NCI-H1694 (cell line): ENCODE measurements around the gene SCRN2.
A peak's percentile ranks its signal among the peaks of the same experiment; 100 is the strongest.

Experiments used
- DNase-seq: peaks from one replicate; lab custom pipeline; 2025; lab: John Stamatoyannopoulos, UW

Gene SCRN2

DNA sequence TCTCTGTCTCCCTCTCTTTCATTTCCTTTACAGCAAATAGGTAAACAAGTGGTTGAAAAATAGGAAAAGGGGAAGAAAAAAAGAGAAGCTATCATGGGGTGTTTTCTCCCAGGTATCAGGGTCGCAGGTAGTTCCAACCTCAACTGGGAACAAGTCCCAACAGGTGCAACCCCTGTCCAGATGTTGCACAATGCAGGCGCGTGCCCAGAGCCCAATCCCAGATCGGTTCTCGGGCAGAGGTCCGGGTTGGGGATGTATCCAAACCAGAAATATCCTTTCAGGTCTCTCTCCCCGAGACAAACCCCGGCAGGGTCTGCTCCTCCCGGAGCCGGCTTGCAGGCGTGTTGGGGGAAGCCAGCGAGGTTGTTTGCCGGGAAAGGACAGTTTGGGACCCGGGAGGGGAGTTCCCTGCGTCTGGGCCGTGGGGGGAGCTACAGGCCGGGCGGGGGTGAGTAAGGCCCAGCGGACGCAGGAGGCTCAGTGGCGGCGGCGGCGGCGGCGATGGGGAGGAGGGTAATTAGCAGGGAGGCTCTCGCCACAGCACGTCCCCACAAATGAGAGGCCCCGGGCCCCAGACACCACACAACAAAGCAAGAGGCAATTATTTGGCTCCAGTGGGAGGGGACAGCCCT is 31.1 kb upstream of the SCRN2 start:
- DNase-seq, result no peak

DNA sequence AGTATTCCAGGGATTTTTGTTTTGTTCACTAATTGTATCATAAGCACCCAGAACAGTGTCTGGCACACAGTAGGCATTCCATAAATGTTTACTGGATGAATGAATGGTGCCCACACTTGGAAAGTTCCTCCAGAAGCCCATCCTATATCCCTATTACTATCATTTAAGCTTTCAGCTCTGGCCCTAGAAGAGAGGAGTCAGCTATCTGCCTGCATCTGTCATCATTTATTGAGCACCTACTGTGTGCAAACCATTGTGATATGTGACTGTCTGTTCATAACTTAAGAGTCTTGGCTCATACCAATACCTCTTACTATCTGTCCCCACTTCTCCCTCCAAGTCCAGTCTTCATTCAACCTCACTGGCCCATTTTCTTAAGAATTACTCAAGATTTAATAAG is 30.0 kb upstream of the SCRN2 start:
- DNase-seq, result no peak

DNA sequence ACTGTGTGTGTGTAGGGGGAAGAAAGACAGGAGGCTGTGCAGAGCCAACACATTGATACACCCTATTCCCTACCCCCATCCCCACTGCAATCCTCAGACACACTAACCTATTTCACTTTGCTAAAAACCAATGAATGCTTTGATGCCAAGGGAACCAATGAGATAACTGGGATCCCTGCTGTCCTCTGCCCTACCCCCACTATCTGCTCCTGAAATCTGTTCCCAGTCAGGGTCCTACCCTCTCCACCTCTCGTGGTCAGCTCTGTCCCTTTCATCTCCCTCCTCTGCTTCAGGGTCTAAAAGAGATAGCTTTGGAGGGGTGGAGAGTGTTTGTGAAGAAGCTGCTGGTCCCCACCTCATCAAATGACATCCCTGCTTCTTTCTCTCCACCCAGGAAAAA is 29.0 kb upstream of the SCRN2 start:
- no peak for DNase-seq

DNA sequence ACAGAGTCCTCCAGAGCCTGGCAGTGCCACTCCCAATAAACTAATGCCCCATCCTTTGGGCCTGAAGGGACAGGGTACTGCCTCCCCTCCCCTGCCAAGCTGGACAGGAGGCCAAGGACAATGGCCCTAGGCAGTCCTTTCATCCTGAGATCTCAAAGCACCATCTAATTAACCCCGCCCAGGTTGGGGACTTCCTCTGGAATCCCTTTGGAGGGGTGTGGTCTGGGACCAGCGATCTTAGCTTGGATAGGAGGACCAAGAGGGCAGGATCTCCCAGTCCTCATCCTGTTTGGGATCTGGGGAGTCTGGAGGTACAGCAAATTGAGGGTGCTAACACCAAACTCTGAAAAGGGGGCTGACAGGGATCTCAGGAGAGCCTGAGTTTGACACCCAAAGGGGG is 28.0 kb upstream of the SCRN2 start:
- DNase-seq, result no peak

DNA sequence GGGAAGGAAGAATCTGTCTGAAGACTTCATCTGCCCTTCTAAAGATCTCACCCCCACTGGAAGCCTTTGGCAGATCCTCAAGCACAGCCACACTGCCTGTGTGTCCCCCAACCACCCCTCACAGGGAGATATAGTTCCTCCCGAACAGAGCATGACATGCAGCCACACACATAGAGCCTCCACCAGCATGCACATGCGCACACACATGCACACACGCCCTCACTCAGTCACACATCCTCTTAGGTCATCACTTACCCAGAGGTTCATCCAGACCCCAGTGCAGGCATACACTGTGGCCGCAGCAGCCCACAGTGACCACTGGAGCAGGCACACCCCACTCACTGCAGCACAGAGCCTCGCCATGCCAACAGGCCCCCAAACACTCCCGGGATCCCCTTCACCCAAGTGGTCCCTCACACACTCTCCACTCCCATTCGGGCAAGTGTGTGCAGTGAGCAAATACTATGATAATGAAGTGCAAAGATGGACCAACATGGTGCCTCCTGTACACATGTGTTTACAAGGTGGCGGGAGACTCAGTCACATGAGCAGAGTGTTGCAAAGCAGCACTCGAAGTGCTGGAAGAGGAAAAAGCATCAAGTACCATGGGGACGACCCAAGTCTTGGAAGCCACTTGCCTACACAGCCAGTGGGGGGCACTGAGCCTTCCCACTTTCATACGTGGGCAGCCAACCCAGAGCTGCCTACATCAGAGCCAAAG is 26.9 kb upstream of the SCRN2 start:
- DNase-seq, result no peak

DNA sequence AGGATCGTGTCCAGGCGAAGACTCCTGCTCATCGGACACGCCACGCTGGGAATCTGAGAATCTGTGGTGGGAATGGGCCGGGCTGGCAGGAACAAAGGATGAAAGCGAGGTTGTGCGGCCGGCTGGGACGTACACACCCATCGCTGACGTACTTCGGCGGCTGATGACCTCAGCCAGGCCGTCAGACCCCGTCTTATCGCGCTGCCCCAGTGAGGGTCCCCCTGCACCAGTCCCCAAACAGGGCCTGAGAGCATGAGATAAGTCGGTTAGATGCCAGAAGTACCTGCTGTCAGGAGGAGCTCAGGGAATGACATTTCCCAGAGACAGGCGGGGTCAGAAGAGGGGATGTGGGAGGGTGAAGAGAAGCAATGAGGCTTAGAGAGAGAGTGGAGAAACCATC is 25.9 kb upstream of the SCRN2 start:
- DNase-seq, result no peak

DNA sequence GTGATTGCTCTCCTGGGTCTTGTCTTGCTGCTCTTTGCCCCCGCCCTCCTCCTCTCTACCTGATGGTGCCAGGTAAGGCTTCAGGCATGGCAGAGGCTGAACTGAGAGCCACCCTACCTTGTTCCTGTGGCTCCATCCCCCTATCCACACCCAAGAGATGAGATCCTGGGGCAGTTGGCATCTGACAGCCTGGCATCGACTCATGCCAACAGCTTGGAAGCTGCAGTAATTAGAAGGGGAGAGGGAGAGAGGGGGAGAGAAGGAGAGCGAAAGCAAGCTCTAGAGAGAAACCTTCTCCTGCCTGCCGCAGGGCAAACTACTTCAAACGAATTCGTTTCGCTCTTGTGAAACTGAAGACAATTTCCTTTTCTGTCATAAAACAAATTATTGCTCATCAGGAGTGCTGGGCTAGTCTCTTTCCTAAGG is 23.7 kb upstream of the SCRN2 start:
- peak; percentile 66 for DNase-seq

DNA sequence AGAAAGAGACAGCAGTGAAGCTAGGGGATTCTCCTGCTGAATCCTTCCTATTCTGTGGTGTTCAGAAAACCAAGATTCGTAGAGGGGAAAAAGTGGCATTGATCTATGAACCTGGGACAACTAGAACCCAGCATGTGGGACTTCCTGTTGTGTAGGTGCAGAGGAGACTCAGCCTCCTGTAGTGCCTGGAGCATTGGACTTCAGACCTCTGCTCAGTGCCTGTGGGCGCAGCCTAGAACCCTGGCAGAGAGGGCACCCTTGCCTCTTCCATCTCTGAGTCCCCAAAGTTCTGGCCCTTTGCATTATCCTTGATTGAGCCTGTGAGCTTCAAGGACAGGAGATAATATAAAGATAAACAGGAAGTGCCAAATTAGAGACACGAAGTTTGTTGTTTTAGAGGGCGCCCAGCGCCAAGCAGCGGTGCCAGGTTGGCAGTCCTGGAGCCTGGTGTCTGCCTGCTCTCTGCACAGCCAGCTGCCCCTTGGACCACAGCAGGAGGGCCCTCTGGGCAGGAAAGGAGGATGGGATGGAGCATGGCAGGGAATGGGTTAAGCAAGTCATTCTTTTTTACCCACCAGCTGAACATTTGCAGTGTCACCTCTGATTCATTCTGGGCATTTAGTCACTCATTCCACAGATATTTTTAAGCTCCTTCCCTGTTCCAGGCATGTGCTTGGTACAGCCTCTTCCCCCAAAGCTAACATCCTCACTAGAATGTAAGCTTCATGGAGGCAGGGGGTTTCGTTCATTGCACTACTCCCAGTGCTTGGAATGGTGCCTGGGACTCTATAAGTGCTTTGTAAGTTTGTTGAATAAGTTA is 21.8 kb upstream of the SCRN2 start:
- DNase-seq, result no peak

DNA sequence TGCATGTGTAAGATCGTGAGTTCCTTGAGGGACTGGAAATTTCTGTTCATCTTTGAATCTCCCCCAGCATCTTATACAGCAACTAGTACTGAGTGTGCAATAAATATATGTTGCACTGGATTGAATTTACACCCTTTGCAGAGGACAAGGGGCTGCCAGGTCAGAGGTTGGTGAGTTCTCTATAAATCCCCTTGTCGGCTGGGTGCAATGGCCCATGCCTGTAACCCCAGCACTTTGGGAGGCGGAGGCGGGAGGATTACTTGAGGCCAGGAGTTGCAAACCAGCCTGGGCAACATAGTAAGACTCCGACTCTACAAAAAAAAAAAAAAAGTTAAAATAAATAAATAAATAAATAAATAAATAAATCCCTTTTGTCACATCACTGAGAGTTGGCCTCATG is 19.3 kb upstream of the SCRN2 start:
- no peak for DNase-seq

DNA sequence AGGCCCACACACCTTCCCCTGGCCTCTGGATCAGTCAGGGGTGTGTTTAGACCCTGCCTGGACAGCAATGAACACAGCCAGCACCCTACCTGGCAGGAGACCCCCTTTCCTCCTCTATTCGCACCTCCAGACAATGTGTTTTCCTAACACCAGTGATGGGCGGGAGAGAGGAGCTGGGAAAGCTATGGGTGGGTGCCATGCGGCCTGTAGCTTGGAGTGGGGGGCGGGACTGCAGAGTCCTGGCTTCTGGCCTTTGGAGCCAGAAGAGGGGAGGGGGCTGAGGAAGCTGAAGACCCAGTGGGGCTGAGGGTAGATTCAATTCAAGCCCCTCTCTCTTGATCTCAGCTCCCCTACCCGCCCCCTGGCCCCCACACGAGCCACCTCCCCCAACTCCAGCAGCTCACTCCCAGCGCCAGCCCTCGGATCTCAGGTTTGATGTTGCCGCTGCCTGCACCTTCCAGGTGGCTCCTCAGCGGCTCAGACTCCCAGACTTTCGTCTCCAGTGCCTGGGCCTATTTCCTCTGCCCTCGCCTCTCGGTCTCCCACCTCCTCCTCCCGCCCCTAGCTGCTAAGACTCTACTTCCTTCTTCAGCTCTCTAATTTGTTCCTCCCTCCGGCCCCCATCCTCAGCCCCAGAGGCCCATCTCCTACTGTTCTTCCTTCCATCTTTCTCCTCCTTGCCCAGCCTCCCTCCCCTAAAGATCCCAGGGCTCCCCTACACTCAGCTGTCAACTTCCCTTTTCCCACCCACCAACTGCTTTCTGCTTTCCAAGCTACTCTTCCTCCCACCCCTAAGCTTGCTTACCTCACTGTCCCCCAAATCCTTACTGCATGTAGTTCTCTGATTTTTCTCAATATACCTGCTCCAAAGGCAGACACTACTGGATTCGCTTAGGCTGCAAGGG is 16.7 kb upstream of the SCRN2 start:
- no peak for DNase-seq

DNA sequence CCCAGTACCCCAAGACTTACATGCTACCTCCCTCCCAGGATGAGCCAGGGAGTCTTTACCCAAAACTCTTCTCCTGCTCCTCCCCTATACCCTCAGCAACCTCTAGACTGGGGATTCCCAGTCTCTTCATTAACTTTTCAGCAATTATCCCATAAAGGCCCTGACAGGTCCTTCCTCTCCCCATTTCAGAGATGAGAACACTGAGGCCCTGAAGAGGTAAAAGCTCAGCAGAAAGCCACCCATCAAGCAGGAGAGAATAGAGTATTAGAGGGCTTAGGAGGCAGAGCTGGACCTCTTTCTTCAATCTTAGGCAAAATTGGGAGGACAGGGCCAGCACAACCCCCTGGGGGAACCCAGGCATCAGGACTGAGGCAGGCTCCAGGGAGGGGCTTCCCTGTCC is 15.8 kb upstream of the SCRN2 start:
- DNase-seq, result no peak

DNA sequence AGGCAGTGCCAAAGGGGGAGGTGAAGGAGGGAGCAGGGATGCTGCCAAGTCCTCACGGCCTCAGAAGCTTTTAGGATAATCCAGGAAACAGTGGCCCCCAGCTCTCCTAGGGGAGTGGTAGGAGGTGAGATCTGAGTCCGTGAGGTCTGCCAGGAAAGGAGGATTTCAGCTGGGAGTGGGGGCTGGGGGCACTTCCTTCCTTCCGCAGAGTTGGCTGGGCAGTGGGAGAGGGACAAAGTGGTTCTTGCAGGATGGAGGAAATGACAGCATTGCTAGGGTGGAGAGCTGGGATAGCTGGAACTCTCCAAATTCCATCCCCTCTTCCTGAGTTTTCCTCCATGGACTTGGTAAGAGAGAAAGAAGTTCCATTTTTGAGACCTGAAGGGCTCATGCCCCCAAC is 14.7 kb upstream of the SCRN2 start:
- no peak for DNase-seq

DNA sequence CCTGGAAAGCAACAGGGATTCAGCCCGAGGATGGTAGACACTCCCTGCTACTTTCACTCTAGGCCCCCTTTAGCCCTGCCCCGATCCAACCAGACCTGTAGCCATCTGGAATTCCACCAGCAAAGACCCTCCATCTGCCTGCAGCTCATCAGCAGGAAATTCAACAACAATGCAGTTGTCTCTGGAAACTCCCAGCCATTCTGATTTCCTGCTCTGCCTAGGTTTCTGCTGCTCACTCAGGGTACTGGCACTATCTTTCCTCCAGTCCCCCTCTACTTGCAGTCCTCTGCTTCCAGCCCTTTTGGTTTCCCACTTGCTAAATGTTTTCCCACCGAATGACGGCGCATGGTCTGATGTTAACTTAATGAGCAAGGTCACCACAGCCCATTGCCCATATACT is 12.5 kb upstream of the SCRN2 start:
- DNase-seq, result no peak

DNA sequence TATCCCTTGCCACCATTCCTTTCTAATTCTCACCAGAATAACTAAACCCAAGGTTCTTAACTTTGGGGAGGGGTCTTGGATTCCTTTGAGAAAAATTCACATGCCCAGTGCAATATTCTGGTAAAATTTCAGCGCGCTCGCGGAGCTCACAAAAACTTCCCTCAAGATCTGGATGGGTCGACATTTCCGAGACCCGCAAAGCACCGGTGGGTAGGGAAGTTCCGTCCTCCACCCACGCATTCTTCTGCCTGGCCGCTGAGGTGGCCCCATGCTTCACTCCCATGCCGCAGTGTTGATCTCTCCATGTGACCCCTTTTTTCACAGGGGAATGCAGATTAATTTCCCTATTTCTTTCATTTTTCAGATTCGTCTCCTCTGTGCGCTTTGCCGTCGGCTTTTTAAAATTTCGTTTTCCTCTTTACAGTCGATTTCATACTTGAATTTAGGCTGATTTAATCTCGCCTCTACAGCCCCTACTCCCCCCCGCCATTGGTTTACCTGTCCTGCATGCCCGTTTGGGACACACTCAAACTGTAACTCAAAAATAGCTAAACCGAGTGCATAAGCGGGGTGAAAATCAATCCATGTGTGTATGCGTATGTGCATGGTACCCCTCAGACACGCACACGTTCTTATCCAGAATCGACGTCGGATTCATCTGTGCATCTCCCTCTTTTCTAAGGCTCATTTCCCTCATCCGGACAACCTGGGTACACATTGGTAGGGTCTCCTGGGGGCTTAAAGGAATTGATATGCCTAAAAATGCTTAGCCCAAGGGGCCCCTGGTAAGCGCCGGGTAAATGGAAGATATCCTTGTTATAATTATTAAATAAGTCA is 11.3 kb upstream of the SCRN2 start:
- no peak for DNase-seq

DNA sequence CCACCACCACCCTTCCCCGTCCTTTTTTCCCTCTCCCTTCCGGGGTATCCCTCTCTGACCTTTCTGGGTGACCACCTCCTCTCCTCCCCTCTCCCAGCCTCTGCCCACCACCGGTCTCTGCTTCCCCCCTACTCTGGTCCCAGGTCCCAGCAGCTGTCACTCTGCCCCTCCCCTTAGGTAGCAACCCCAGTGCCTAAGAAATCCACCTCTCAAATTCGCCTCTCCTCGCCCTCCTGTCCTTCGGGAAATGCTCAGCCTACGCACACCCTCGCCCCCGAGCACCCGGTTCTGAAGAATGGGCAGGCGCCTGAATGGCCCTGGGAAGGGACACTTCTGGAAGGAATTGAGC is 10.7 kb upstream of the SCRN2 start:
- DNase-seq, result no peak

DNA sequence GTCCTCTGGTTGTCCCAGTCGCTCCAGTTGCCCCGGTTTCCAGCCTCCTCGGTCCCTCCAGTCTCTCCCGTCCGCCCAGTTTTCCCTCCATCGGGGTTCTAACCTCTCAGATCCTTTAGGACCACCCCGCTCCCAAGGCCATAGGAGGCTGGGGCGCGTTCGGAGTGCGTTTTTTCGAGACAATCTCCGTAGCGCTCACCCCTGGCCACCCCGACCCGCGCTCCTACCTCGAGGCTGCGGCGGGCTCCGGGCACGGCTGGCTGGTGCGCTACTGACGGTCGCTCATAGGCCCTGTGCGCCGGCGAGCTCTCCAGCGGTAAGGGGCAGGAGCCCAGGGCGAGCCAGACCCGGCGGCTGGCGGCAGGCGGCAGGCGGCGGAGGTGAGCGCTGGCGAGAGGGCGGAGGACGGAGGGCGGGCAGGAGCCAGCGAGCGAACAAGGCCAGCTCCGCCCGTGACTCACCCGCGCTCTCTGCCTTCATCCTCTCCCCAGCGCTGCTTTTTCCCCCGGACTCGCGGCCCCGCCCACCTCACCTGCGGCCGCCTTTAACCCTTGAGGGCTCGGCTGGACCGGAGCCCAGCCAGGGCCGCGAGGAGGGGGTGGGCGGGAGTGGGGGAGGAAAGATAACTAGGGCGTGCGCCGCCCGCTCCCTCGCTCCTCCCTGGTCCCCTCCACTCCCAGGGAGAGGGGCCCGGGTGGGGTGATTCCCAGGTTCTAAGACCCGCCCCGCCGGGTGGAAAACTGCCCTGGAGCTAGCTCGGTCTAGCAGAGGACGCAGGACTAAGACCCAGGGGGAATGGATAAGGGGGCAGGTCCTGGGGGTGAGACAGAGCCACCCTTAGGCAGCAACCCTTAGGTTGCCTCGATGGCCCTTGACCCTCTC is 9.9 kb upstream of the SCRN2 start, which contains the start of gene SP6:
Gene SP6 (minus strand): TSS at position 472 of the 882 bp plus-strand sequence. CDS start 2,734 bp downstream, outside the sequence.
- DNase-seq, result no peak

DNA sequence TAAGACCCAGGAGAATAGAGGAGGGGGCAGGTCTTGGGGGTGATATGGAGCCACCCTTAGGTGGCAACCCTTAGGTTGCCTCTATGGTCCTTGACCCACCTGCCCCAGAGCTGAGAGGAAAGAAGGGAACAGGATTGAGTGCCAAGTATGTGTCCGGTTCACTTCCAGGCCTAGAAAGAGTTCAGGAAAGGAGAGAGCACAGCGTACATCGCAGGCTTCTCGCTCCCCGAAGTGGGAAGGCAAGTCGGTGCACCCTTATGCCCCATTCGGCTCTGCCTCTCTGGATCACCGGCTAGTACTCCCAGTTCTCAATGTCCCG is 9.3 kb upstream of the SCRN2 start:
- no peak for DNase-seq

DNA sequence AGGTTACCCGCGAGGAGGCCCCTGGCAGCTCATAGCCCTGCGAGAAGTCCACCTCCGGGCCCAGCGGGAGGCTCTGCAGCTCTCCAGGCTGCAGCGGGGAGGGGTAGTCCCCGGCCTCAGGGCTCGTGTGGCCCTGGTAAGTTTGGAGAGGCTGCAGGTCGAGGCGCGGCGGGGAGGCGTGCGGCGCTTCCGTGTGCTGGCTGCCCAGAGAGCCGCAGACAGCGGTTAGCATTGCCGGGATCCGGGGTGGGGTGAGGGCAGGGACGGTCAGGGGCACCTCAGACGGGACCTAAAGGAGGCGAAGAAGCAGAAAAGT is 7.1 kb upstream of the SCRN2 start:
- DNase-seq, result no peak

DNA sequence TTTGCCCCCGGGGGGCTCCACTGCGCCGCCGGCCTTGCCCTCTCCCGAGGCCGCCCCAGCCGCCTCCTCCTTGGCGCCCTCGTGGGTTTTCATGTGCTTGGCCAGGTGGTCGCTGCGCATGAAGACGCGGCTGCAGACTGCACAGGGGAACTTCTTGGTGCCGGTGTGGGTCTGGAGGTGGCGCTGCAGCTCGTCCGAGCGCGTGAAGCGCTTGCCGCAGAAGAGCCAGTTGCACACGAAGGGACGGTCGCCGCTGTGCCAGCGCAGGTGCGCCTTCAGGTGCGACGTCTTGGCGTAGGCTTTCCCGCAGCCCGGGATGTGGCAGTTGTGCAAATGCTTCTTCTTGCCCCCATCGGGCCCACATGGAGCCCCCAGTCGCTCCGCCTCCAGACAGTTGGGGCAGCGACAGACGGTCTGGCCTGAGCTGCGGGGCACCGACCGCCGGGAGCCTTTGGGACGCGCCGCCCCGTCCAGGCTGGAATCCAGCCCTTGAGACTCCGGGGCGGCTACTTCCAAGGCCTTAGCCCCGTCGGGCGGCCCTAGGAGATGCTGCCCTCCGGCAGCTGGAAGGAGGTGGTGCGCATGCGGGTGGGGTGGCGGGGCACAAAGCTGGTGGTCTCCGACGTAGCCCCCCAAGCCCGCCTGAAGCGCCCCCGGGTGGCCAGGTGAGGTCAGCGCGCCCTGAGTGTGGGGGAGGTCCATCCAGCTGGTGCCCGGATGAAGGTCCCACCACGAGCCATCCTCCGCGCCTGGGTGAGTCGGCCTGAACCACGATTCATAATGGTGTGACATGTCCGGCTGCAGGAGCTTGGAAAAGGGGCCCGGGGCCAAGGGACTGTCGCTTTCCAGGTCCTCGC is 6.5 kb upstream of the SCRN2 start:
- DNase-seq, result no peak
